ENCODE measurements around the gene CD300C.

DNA sequence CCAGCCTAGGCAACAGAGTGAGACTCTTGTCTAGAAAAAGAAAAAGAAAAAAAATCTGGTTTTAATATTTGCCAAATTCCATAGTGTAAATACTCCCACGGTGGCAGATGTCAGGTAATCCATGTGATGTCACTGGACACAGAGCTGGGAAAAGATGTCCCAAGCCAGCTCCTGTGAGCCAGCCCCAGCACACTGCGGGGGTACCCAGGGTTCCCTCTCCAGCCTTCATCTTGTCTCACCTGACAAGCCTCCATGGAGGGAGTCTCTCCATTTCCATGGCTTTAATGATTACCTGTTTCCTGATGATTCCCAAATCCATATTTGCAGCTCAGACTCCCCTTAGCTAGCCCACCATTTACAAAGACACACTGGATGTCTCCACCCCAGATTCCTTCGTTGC is 19.2 kb downstream of the CD300C start:
- TF ChIP-seq, protein P1, sequence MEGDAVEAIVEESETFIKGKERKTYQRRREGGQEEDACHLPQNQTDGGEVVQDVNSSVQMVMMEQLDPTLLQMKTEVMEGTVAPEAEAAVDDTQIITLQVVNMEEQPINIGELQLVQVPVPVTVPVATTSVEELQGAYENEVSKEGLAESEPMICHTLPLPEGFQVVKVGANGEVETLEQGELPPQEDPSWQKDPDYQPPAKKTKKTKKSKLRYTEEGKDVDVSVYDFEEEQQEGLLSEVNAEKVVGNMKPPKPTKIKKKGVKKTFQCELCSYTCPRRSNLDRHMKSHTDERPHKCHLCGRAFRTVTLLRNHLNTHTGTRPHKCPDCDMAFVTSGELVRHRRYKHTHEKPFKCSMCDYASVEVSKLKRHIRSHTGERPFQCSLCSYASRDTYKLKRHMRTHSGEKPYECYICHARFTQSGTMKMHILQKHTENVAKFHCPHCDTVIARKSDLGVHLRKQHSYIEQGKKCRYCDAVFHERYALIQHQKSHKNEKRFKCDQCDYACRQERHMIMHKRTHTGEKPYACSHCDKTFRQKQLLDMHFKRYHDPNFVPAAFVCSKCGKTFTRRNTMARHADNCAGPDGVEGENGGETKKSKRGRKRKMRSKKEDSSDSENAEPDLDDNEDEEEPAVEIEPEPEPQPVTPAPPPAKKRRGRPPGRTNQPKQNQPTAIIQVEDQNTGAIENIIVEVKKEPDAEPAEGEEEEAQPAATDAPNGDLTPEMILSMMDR (conservative IDR thresholded peaks at IDR 0.05) = no peak
- TF ChIP-seq ZFX (IDR thresholded peaks at IDR 0.05) = no peak

Measured in C4-2B (cell line).